NCI-H2081 (cell line): ENCODE results near the gene PAGE5.

Source experiments
- DNase-seq, 2 experiments: peaks; one replicate each; lab custom pipeline; 2025; lab: John Stamatoyannopoulos, UW

The PAGE5 gene

GRCh38 chrX:55220119-55220794 lies at the start of gene PAGE5:
PAGE5 (plus strand) TSS chrX:55220346; CDS start chrX:55221383, 1,037 bp downstream.
- no peak for DNase-seq

- no peak for DNase-seq
These were observed 32.9 kb upstream of the PAGE5 start for GRCh38 chrX:55187281-55187680.

- DNase-seq: no peak
These were observed 23.5 kb upstream of the PAGE5 start for GRCh38 chrX:55196688-55197087.

- DNase-seq: no peak
These were observed 18.1 kb upstream of the PAGE5 start for GRCh38 chrX:55201930-55202579.

- no peak for DNase-seq
These were observed 13.8 kb upstream of the PAGE5 start for GRCh38 chrX:55206162-55206941.

- DNase-seq: no peak
These were observed 9.0 kb upstream of the PAGE5 start for GRCh38 chrX:55210931-55211677.

GRCh38 chrX:55213381-55213780 lies 6.8 kb upstream of the PAGE5 start:
- no peak for DNase-seq

- DNase-seq: no peak
These were observed 20.7 kb downstream of the PAGE5 start for GRCh38 chrX:55240788-55241340.

- DNase-seq: no peak
These were observed 33.4 kb downstream of the PAGE5 start for GRCh38 chrX:55253528-55253927.

- DNase-seq: no peak
These were observed 40.7 kb downstream of the PAGE5 start for GRCh38 chrX:55260806-55261205.

- DNase-seq: no peak
These were observed 44.7 kb downstream of the PAGE5 start, which contains the start of gene PAGE3 for GRCh38 chrX:55264816-55265215. PAGE3 (minus strand) TSS chrX:55264916; CDS start chrX:55263903, 1,013 bp downstream.
